ENCODE measurements around the gene OPTN.

- TF ChIP-seq POLR2AphosphoS5 (IDR thresholded peaks at IDR 0.05; ENCODE audit: low read depth, low read length) = no peak
- TF ChIP-seq, protein P1, sequence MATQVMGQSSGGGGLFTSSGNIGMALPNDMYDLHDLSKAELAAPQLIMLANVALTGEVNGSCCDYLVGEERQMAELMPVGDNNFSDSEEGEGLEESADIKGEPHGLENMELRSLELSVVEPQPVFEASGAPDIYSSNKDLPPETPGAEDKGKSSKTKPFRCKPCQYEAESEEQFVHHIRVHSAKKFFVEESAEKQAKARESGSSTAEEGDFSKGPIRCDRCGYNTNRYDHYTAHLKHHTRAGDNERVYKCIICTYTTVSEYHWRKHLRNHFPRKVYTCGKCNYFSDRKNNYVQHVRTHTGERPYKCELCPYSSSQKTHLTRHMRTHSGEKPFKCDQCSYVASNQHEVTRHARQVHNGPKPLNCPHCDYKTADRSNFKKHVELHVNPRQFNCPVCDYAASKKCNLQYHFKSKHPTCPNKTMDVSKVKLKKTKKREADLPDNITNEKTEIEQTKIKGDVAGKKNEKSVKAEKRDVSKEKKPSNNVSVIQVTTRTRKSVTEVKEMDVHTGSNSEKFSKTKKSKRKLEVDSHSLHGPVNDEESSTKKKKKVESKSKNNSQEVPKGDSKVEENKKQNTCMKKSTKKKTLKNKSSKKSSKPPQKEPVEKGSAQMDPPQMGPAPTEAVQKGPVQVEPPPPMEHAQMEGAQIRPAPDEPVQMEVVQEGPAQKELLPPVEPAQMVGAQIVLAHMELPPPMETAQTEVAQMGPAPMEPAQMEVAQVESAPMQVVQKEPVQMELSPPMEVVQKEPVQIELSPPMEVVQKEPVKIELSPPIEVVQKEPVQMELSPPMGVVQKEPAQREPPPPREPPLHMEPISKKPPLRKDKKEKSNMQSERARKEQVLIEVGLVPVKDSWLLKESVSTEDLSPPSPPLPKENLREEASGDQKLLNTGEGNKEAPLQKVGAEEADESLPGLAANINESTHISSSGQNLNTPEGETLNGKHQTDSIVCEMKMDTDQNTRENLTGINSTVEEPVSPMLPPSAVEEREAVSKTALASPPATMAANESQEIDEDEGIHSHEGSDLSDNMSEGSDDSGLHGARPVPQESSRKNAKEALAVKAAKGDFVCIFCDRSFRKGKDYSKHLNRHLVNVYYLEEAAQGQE (IDR thresholded peaks at IDR 0.05; ENCODE audit: insufficient read depth in 1 of 2, low read depth in 2 of 2, low read length in 2 of 2) = no peak
Observed at GRCh38 chr10:13091801-13092200, 8.2 kb upstream of the OPTN start.
